ENCODE measurements around the gene IL17RD. TPM values are rescaled to one million over a fixed set of nuclear protein-coding genes. Genes with fewer than 3 reads are reported as not detected.

Gene IL17RD
- total and polyA plus RNA-seq, 2 of the 13 experiments (the other 11 are each of a cell fraction or from before 2014, with no cell fraction given) = 0.28 to 0.31 TPM

DNA sequence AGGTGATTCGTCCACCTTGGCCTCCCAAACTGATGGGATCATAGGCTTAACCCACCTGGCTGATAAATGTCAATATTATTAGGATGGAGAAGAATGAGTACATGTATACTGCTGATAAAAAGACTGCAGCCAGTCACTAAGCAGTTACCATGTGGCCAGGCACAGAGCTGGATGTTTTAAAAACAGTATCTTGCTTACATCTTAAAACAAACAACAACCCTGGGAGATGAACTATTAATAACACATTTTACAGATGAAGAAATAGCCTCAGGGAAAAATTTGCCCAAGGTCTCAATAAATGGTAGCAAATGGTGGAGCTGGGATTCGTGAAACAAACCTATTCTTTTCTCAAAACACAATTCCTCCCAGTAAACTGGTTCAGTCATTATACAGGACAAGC is 18.1 kb downstream of the IL17RD start:
- peaks cover 0 to 15% of the 10 kb centered on the region in 2 experiments; a peak in 1 of 5 replicates for H3K27me3 ChIP-seq (ENCODE audit: control insufficient read depth in 1 of 2, insufficient read depth in 2 of 2, low read length in 2 of 2)
- H2AFZ ChIP-seq (ENCODE audit: low read length) = no peak overlapping the region
- intact Hi-C loops (cut with micrococcal nuclease; ENCODE audit: unreplicated experiment) = no loop called here
- H3K79me2 ChIP-seq (ENCODE audit: insufficient read depth, low read length) = no peaks in the 10 kb centered on the region
- H3K9me3 ChIP-seq (ENCODE audit: low read length) = no peaks in the 10 kb centered on the region
- H3K4me3 ChIP-seq (replicated peaks in 1 of 3; ENCODE audit: insufficient read depth in 1 of 3, low read depth in 2 of 3, low read length in 3 of 3) = no peak overlapping the region
- H3K36me3 ChIP-seq (replicated peaks in 1 of 2; ENCODE audit: control insufficient read depth in 1 of 2, insufficient read depth in 2 of 2, low read length in 2 of 2) = no peaks in the 10 kb centered on the region
- ATAC-seq = no peak
- TF ChIP-seq SCMH1 (CRISPR knock-in tag; IDR thresholded peaks at IDR 0.05; ENCODE audit: borderline replicate concordance) = no peak
- no peak for FAIRE-seq
- WGBS (ENCODE audit: low lambda C conversion rate) = 21% methylated on average over 2 of the region's 2 CpGs
- CTCF ChIA-PET (ENCODE audit: low intra/inter-chr PET ratio, low total read pairs) = no interaction called here
- H4K20me1 ChIP-seq (ENCODE audit: insufficient read depth, low read length) = no peaks in the 10 kb centered on the region
- BruUV-seq (replicated peaks) = no TSS peak
- no peak overlapping the region for H3K27ac ChIP-seq (ENCODE audit: extremely low read length, insufficient read depth, low read length)
- H3K9ac ChIP-seq (ENCODE audit: insufficient read depth, low read depth, low read length) = no peak overlapping the region
- DNase-seq (ENCODE audit: low spot score) = no peak
- POLR2A ChIA-PET = no interaction called here
- H3K4me1 ChIP-seq (ENCODE audit: insufficient read depth, low read length) = peaks cover 3% of the 10 kb centered on the region
- in situ Hi-C loops (cut with HindIII; ENCODE audit: extremely low pct_ligation_motif_present, low pct_unique_long_range_greater_than_20kb) = no loop called here
- no peak overlapping the region for H3K4me2 ChIP-seq (ENCODE audit: low read depth, low read length)

DNA sequence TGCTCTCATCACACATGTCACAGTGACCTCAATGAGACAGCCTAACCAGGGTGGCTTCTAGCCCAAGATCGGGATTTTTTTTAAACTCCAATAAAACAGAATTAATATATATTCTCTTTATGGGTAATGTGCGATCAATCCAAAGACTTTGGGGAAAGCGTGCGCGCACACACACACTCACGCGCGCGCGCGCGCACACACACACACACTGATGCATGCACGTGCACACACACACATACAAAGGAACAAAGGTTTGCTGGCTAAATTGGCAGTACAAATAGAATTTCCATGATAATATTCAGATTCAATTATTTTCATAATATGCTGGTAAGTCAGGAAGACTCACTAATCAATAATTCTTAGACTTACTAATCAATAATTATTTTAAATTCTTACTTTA is 19.3 kb downstream of the IL17RD start:
- DNase-seq (ENCODE audit: low spot score) = no peak
- Histone ChIP-seq H3K4me2 (ENCODE audit: low read depth, low read length) (no peak overlapping the region), H2AFZ (ENCODE audit: low read length) (no peak overlapping the region), H3K4me1 (ENCODE audit: insufficient read depth, low read length) (no peaks in the 10 kb centered on the region), H4K20me1 (ENCODE audit: insufficient read depth, low read length) (no peaks in the 10 kb centered on the region), H3K36me3 (replicated peaks in 1 of 2; ENCODE audit: control insufficient read depth in 1 of 2, insufficient read depth in 2 of 2, low read length in 2 of 2) (no peaks in the 10 kb centered on the region), H3K27me3 (ENCODE audit: control insufficient read depth in 1 of 2, insufficient read depth in 2 of 2, low read length in 2 of 2) (peaks cover 0 to 15% of the 10 kb centered on the region in 2 experiments; a peak in 1 of 5 replicates), H3K79me2 (ENCODE audit: insufficient read depth, low read length) (no peaks in the 10 kb centered on the region), H3K27ac (ENCODE audit: extremely low read length, insufficient read depth, low read length) (no peak overlapping the region), H3K9me3 (ENCODE audit: low read length) (no peaks in the 10 kb centered on the region), H3K9ac (ENCODE audit: insufficient read depth, low read depth, low read length) (no peak overlapping the region), H3K4me3 (replicated peaks in 1 of 3; ENCODE audit: insufficient read depth in 1 of 3, low read depth in 2 of 3, low read length in 3 of 3) (no peak overlapping the region)
- TF ChIP-seq, protein P1, sequence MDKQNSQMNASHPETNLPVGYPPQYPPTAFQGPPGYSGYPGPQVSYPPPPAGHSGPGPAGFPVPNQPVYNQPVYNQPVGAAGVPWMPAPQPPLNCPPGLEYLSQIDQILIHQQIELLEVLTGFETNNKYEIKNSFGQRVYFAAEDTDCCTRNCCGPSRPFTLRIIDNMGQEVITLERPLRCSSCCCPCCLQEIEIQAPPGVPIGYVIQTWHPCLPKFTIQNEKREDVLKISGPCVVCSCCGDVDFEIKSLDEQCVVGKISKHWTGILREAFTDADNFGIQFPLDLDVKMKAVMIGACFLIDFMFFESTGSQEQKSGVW (CRISPR knock-in tag; IDR thresholded peaks at IDR 0.05; ENCODE audit: borderline replicate concordance) = no peak
- TF ChIP-seq, protein P2, sequence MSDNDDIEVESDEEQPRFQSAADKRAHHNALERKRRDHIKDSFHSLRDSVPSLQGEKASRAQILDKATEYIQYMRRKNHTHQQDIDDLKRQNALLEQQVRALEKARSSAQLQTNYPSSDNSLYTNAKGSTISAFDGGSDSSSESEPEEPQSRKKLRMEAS (IDR thresholded peaks at IDR 0.05) = no peak
- TF ChIP-seq HNRNPLL (IDR thresholded peaks at IDR 0.05; ENCODE audit: low read depth, low read length, poor library complexity, severe bottlenecking) = no peak
- no peak for TF ChIP-seq ZFAT (CRISPR knock-in tag; conservative IDR thresholded peaks at IDR 0.05)
- TF ChIP-seq, protein P3, sequence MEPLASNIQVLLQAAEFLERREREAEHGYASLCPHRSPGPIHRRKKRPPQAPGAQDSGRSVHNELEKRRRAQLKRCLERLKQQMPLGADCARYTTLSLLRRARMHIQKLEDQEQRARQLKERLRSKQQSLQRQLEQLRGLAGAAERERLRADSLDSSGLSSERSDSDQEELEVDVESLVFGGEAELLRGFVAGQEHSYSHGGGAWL (CRISPR knock-in tag; IDR thresholded peaks at IDR 0.05) = no peak
- TF ChIP-seq, protein P4, sequence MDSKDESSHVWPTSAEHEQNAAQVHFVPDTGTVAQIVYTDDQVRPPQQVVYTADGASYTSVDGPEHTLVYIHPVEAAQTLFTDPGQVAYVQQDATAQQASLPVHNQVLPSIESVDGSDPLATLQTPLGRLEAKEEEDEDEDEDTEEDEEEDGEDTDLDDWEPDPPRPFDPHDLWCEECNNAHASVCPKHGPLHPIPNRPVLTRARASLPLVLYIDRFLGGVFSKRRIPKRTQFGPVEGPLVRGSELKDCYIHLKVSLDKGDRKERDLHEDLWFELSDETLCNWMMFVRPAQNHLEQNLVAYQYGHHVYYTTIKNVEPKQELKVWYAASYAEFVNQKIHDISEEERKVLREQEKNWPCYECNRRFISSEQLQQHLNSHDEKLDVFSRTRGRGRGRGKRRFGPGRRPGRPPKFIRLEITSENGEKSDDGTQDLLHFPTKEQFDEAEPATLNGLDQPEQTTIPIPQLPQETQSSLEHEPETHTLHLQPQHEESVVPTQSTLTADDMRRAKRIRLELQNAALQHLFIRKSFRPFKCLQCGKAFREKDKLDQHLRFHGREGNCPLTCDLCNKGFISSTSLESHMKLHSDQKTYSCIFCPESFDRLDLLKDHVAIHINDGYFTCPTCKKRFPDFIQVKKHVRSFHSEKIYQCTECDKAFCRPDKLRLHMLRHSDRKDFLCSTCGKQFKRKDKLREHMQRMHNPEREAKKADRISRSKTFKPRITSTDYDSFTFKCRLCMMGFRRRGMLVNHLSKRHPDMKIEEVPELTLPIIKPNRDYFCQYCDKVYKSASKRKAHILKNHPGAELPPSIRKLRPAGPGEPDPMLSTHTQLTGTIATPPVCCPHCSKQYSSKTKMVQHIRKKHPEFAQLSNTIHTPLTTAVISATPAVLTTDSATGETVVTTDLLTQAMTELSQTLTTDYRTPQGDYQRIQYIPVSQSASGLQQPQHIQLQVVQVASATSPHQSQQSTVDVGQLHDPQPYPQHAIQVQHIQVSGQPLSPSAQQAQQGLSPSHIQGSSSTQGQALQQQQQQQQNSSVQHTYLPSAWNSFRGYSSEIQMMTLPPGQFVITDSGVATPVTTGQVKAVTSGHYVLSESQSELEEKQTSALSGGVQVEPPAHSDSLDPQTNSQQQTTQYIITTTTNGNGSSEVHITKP (CRISPR knock-in tag; IDR thresholded peaks at IDR 0.05; ENCODE audit: low read depth) = no peak
- TF ChIP-seq, protein P5, sequence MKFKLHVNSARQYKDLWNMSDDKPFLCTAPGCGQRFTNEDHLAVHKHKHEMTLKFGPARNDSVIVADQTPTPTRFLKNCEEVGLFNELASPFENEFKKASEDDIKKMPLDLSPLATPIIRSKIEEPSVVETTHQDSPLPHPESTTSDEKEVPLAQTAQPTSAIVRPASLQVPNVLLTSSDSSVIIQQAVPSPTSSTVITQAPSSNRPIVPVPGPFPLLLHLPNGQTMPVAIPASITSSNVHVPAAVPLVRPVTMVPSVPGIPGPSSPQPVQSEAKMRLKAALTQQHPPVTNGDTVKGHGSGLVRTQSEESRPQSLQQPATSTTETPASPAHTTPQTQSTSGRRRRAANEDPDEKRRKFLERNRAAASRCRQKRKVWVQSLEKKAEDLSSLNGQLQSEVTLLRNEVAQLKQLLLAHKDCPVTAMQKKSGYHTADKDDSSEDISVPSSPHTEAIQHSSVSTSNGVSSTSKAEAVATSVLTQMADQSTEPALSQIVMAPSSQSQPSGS (CRISPR knock-in tag; IDR thresholded peaks at IDR 0.05) = no peak
- no peak for TF ChIP-seq SP2 (CRISPR knock-in tag; IDR thresholded peaks at IDR 0.05)
- no peak for TF ChIP-seq ZBTB38 (CRISPR knock-in tag; IDR thresholded peaks at IDR 0.05)
- no peak for TF ChIP-seq ARNT (IDR thresholded peaks at IDR 0.05)
- TF ChIP-seq RXRA (CRISPR knock-in tag; IDR thresholded peaks at IDR 0.05) = no peak
- TF ChIP-seq ZNF746 (CRISPR knock-in tag; IDR thresholded peaks at IDR 0.05) = no peak
- no peak for FAIRE-seq
- no TSS peak for BruUV-seq (replicated peaks)
- POLR2A ChIA-PET = no interaction called here
- CTCF ChIA-PET (ENCODE audit: low intra/inter-chr PET ratio, low total read pairs) = no interaction called here
- ATAC-seq = no peak
- intact Hi-C loops (cut with micrococcal nuclease; ENCODE audit: unreplicated experiment) (no loop called here), in situ Hi-C loops (cut with HindIII; ENCODE audit: extremely low pct_ligation_motif_present, low pct_unique_long_range_greater_than_20kb) (no loop called here)
- 86% methylated on average over 13 of the region's 13 CpGs for WGBS (ENCODE audit: low lambda C conversion rate)

Measured in HepG2 (cell line).